ENCODE measurements around the gene ZNF580. TPM values are rescaled to one million over a fixed set of nuclear protein-coding genes. Genes with fewer than 3 reads are reported as not detected.

Gene ZNF580
- total and polyA plus RNA-seq, 2 of the 8 experiments (the other 6 are each of a cell fraction or from before 2014, with no cell fraction given), result 12.0 to 24.6 TPM

- TF ChIP-seq USF2 (IDR thresholded peaks at IDR 0.05; ENCODE audit: low read length) (no peak), CREB1 (IDR thresholded peaks at IDR 0.05) (no peak; the same call in 1 of the 2 replicates), CEBPB (IDR thresholded peaks at IDR 0.05; ENCODE audit: low read depth, low read length) (no peak), SP4 (IDR thresholded peaks at IDR 0.05; ENCODE audit: low read length) (no peak), BRCA1 (IDR thresholded peaks at IDR 0.05; ENCODE audit: low read depth, low read length) (no peak), BACH1 (IDR thresholded peaks at IDR 0.05; ENCODE audit: low read length) (peak; percentile 27), GABPA (IDR thresholded peaks at IDR 0.05; ENCODE audit: borderline replicate concordance, insufficient read depth, low read length) (peak; percentile 67; the same call in 1 of the 2 replicates), GTF2F1 (IDR thresholded peaks at IDR 0.05; ENCODE audit: borderline replicate concordance, low read depth, low read length) (no peak), HDAC6 (IDR thresholded peaks at IDR 0.05; ENCODE audit: low read depth, low read length) (no peak), CHD2 (IDR thresholded peaks at IDR 0.05; ENCODE audit: low read length) (no peak), RBBP5 (IDR thresholded peaks at IDR 0.05; ENCODE audit: borderline replicate concordance, low read depth, low read length) (no peak; the same call in 1 of the 2 replicates), TBP (IDR thresholded peaks at IDR 0.05; ENCODE audit: low read depth, low read length) (no peak; the same call in 1 of the 2 replicates), CBX5 (IDR thresholded peaks at IDR 0.05; ENCODE audit: low read depth, low read length) (no peak), FOSL1 (IDR thresholded peaks at IDR 0.05; ENCODE audit: insufficient read depth, low read depth, low read length) (no peak), TAF7 (optimal IDR thresholded peaks at IDR 0.05; ENCODE audit: borderline replicate concordance, low read depth, low read length) (peak; percentile 57), CTBP2 (IDR thresholded peaks at IDR 0.05; ENCODE audit: borderline replicate concordance, insufficient read depth, insufficient read length, low read length) (no peak)
- TF ChIP-seq, protein P1, sequence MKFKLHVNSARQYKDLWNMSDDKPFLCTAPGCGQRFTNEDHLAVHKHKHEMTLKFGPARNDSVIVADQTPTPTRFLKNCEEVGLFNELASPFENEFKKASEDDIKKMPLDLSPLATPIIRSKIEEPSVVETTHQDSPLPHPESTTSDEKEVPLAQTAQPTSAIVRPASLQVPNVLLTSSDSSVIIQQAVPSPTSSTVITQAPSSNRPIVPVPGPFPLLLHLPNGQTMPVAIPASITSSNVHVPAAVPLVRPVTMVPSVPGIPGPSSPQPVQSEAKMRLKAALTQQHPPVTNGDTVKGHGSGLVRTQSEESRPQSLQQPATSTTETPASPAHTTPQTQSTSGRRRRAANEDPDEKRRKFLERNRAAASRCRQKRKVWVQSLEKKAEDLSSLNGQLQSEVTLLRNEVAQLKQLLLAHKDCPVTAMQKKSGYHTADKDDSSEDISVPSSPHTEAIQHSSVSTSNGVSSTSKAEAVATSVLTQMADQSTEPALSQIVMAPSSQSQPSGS (IDR thresholded peaks at IDR 0.05; ENCODE audit: low read length), result no peak
- TF ChIP-seq, protein P2, sequence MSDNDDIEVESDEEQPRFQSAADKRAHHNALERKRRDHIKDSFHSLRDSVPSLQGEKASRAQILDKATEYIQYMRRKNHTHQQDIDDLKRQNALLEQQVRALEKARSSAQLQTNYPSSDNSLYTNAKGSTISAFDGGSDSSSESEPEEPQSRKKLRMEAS (IDR thresholded peaks at IDR 0.05), result no peak; the same call in 1 of the 2 replicates
Measured at GRCh38 chr19:55640577-55641425, at the start of gene ZNF580 (continued).

All from H1 (cell line).